NCI-H1930 (cell line): ENCODE measurements around the gene NTHL1.
A peak's percentile ranks its signal among the peaks of the same experiment; 100 is the strongest.

ENCODE experiments used
- DNase-seq, 2 experiments: peaks; one replicate each; lab custom pipeline; 2025; lab: John Stamatoyannopoulos, UW

The NTHL1 gene

GRCh38 chr16:2008009-2008526 lies 39.6 kb downstream of the NTHL1 start:
- no peak for DNase-seq

- DNase-seq, result no peak
Measured at GRCh38 chr16:2007081-2007836, 40.4 kb downstream of the NTHL1 start.

- no peak for DNase-seq
Measured at GRCh38 chr16:2006317-2006716, 41.3 kb downstream of the NTHL1 start.

- no peak for DNase-seq
Measured at GRCh38 chr16:2005646-2006045, 42.0 kb downstream of the NTHL1 start.

GRCh38 chr16:2004795-2005517 lies 42.7 kb downstream of the NTHL1 start:
- DNase-seq, result no peak

- DNase-seq, result peak; percentile 98
Measured at GRCh38 chr16:2003827-2004641, 43.6 kb downstream of the NTHL1 start.

- no peak for DNase-seq
Measured at GRCh38 chr16:2003231-2003826, 44.3 kb downstream of the NTHL1 start.

GRCh38 chr16:2002406-2003230 lies 45.0 kb downstream of the NTHL1 start:
- no peak for DNase-seq

GRCh38 chr16:2001456-2002355 lies 45.9 kb downstream of the NTHL1 start:
- DNase-seq, result no peak

GRCh38 chr16:2001035-2001434 lies 46.6 kb downstream of the NTHL1 start:
- no peak for DNase-seq

GRCh38 chr16:1999866-2000514 lies 47.6 kb downstream of the NTHL1 start:
- DNase-seq, result no peak

- no peak for DNase-seq
Measured at GRCh38 chr16:1998852-1999801, 48.5 kb downstream of the NTHL1 start.

- DNase-seq, result no peak
Measured at GRCh38 chr16:1998360-1998835, 49.2 kb downstream of the NTHL1 start.

GRCh38 chr16:1997494-1998359 lies 49.9 kb downstream of the NTHL1 start:
- no peak for DNase-seq

GRCh38 chr16:1993731-1994131 lies 53.9 kb downstream of the NTHL1 start:
- DNase-seq, result no peak

- no peak for DNase-seq
Measured at GRCh38 chr16:1992704-1993317, 54.8 kb downstream of the NTHL1 start.
